NCI-H446 (cell line): ENCODE measurements around the gene KREMEN1.
"Not testable (repeated sequence)": the region's sequence is repeated elsewhere in the genome, so short reads cannot be mapped to it uniquely, and the experiment has no call there.

Source experiments
- DNase-seq, 2 experiments: peaks; one replicate each; lab custom pipeline; 2025; lab: John Stamatoyannopoulos, UW

KREMEN1 gene, protein sequence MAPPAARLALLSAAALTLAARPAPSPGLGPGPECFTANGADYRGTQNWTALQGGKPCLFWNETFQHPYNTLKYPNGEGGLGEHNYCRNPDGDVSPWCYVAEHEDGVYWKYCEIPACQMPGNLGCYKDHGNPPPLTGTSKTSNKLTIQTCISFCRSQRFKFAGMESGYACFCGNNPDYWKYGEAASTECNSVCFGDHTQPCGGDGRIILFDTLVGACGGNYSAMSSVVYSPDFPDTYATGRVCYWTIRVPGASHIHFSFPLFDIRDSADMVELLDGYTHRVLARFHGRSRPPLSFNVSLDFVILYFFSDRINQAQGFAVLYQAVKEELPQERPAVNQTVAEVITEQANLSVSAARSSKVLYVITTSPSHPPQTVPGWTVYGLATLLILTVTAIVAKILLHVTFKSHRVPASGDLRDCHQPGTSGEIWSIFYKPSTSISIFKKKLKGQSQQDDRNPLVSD

DNA sequence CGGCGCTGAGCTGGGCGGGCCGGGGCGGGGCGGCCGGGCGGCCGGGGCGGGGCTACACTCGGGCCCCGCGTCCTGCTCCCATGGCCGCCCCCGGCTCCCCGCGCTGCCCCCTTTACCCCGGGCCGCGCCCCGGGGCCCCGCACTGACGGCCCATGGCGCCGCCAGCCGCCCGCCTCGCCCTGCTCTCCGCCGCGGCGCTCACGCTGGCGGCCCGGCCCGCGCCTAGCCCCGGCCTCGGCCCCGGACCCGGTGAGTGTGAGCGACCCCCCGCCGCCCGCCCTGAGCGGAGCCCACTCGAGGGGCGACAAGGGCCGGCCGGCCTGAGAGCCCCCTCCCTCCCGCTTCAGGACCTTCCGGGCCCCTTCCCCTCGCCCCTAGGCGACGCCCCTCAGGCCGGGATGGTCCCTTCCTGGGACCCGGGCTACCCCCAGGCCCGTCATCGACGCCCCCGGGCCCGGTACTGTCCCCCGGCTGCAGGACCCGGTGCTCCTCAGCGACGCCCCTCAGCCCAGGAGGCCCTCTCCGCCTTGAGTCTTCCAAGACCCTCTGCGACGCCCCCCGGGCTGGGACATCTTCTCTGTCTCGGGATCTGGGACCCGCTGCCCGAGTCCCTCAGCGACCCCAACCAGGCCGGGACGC, at the start of gene KREMEN1:
Gene KREMEN1, plus strand, starts transcription at position 57 of the 639 bp plus-strand sequence. Its CDS starts 96 bp downstream, at position 153.
- no peak for DNase-seq

DNA sequence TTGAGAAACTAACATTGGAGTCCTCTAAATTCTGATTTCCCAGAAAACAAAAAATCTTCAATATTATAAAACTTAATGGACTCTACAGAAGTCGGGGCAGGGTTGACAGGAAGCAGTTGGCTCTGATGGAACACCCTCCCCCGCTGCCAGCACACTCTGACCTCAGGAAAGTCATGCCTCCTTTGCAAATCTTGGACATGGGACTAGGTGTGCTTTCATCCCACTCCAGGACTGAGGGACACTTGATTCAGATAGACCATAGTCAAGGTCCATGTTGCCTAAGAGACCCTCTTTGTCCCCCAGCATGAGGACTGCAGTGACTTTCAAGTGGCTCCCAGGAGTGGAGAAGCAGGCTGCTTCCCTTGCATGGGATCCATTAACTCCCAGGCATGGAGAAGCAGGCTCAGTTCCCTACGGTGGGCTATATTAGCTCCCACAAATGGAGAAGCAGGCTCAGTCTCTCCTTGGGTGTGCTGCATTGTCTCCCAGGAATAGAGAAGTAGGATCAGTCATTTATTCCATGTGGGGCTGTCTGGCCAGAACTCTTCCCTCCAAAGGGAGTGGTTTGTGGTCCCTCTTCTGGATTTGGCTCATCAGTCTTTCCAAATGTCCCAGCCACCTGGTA, 49.6 kb upstream of the KREMEN1 start:
- no peak for DNase-seq

DNA sequence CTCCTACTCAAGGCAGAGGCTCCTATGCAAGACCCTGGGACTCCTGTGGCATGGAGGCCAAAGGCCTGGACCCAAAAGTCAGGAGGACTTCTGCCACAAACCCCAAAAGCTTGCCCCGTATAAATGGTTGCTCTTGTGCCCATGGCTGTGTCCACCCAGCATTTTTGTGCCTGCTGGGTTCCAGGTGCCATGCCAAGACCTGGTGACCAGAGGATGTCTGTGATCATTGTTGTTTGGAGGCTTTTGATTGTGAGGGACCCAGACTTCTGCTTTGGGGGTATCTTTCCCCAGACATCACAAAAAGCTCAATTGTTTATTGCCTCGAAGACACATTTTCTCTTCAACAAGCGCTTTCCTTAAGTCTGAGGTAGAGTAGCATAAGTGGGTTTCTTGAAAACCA, 46.3 kb upstream of the KREMEN1 start:
- no peak for DNase-seq

DNA sequence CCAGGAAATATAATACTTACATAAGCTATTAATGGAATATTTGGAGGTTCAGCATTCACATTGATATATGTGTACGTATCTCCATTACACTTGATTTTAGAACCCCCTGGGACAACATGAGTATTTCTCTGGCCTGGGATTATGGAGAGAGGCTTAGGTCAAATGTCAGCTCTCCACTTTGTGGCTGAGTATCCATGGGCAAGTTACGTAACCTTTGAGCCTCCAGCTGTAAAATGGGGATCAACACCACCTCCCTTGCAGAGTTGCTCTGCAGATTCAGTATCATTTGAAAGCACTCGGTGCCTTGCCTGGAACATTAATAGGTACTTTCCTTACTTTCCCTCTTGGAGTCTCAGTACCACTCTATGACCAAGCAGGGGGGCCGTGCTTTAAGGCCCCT, 44.4 kb upstream of the KREMEN1 start:
- no peak for DNase-seq

DNA sequence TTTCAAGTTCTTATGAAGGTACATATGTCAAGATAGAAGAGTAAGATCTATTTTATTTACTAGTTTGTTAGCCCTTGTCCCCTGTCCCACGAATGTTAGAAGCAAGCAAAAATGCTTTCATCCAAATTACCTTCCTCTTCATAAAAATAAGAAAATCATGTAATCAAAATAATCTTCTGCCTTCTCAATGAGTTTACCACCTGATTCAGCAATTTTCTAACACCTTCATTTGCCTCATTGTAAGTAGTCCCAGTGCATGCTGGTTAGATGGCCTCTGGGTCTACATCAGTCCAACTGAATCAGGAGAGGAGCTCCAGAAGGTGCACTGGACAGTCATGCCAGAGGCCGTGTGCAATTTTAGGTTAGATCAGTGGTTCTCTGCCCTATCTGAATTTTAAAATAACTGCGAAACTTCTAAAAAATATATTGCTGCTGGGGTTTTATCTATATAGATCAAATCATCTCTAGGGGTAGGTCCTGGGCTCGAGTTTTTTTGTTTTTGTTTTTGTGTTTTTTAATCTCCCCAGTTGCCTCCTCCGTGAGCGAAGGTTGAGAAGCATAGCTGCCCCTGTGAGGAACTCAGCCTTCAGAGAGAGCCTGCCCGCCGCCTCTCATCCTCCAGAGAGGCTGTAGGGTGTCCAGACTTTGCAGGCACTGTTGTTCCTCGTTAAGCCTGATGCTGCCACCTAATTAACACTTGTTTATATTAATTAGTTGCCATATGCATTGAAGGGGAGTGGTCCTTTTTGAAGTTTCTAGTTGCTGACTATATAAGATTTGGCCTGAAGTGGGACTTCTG, 43.4 kb upstream of the KREMEN1 start:
- no peak for DNase-seq

DNA sequence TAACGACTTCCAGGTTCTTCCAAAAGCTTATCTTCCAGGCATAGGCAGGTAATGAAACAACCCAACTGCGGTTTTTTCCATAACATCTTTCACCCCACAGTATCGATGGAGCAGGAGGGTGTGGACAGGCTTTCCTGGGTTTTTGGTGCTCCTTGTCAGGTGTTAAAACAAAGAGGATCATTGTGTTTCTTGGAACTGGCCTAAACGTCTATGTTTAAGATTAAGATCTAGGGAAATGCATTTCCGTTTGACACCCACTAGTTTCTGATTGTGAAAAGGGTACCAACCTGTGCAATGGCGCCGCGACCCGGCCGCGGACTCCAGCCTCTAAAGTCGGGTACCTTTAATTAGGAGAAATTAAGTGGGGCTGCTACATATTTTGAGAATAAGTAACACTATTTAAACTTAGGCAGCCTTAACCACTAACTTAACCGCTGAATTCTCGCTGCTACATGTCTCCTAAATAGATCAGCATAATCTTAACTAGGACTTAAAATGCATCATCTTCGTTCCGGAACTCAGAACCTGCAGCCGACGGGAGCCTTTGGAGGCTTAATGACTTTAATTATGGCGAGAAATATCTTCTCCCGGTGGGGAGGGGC, 42.7 kb upstream of the KREMEN1 start:
- peak in 1 of 2 experiments; percentile 30 for DNase-seq

DNA sequence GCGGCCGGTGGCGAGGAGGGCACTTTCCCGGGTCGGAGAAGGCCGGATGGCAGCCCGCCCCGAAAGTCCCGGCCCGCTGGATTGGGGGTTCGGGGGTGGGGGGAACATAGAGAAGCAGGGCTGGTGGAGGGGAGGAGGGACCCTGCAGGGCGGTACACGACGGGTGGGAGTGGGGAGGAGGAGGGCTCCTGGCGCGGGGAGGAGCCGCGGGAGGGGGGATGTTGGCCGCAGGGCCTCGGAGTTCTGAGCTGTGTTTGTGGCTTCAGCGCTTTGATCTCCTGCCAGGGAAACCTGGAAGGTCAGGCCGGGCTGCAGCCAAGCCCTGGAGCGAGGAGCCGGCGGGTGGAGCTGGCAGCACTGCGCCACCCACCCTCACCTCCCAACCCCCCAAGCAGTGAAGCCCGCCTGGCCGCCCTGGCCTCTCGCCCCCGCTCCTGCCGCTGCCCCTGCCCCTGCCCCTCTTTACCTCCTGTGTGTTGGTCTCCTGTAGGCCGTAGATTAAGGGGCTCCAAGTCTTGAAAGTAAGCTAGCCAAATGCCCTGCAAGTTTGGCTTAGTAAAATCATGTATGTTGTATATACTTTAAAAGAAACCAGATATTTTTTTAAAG, 42.1 kb upstream of the KREMEN1 start:
- DNase-seq, result peak in 1 of 2 experiments; percentile 72

DNA sequence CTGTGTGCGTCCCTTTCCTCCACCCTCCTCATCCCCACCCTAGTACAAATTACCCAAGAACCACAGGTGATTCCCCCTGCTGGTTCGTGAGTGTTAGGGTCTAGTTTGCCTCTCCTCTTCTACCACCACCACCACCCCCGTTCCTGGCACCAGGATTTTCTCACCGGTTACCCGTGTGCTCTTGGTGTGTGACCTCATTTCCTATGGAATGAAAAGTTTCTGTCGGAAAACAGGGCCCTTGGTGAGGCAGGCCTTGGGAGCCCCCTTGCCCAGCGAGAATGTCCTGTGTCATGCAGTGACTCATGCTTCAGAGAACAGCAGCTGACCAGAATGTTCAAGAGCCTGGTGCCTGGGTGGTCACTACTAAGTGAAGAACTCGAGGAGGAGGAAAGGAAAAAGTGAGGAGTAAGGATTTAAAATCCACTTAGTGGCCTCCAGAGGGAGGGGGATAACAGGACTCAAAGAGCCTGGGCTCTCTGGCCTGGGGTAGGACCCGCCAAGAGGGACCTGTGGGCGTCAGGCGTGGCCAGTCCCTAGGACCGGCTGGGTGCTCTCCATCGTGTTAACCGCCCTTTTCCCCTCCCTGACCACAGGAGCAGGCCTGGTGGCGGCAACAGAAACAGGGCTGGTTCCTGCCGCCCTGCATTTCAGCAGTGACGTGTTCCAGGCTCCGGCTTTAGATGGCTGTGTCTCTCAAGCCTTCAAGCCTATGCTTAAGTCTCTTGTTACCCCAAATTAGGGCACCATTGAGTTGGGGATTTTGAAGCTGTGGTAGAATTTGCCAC, 41.4 kb upstream of the KREMEN1 start:
- DNase-seq, result no peak

DNA sequence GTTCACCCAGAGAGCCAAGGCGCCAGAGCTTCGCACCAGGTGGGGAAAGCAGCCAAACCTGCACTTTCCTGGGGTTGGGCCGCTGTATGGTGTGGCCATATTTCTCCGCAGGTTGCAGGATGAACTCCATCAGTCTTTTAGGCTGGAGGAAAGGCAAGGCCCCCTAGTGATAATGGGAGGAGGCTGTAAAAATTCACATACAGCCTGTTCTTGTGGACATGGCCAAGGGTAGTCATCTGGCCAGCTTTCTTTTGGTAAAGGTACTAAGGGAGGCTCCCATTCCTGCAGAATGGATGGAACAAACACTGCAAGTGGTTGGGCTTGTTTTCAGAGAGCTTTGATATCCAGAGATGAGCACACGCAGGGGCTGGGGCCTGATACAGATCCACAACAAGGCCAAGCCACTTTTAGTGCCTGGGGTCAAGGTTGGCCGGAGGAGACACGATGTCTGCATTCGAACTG, 40.8 kb upstream of the KREMEN1 start:
- no peak for DNase-seq

DNA sequence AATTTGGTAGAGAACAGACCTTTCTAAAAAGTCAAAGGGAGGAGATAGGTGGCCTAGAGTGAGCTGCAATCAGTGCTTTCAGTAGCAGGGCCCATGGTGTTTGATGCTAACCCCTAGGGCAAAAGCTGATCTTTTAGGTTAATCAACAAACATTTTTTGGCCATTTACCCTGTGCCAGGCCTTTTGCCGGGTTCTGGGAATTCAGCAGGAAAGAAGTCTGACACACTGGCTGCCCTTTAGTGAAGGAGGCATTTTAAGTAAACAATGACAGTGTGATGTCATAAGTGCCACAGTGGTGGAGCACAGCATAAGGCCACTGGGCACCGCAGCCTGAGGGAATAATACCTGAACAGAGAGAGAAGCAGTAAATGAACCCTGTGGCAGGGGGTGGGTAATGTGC, 40.3 kb upstream of the KREMEN1 start:
- no peak for DNase-seq

DNA sequence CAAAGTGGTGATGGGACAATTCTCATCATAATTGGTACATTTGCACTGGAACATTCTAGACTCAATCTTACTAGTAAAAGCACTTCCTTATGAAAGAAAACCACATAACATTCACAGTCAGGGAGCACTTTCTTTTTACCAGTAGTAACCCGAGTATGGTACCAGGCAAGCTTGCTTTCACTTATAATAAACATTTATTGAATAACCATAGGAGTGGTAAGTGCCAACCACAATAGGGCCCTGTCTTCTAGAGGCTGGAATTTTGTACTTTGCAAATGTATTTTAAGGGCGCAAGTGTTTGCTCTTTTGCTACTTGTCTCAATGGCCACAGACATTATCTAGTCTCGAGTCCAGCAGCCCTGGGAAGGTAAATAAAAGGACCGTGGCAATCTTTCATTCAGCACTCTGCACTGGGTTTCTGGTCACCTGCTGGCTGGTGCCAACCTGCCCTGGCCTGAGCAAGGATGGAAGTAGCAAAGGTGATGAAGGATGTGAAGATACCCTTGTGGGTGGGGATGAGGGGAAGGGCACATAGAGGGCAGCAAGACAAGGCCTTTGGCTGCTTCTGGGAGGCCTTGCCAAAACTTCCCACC, 35.4 kb upstream of the KREMEN1 start:
- DNase-seq, result no peak

DNA sequence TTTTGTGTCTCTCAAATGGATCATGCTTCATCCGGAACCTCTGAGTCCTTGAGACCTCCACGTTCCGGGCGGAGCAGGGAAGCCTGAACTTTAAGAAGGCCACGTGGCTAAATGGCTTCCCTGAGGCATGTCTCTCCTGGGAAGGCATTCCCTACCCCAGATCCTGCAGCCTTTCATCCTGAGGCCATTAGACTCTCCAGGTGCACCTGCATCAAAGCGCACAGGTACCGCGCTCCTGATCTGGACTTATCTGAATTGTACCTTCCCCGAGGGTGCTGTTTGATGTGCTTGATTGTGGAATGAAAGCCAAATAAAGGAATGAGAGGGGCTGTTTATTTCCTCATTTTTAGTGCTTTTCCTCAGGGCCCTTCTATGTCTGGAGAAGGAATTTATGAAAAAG, 33.7 kb upstream of the KREMEN1 start:
- no peak for DNase-seq

DNA sequence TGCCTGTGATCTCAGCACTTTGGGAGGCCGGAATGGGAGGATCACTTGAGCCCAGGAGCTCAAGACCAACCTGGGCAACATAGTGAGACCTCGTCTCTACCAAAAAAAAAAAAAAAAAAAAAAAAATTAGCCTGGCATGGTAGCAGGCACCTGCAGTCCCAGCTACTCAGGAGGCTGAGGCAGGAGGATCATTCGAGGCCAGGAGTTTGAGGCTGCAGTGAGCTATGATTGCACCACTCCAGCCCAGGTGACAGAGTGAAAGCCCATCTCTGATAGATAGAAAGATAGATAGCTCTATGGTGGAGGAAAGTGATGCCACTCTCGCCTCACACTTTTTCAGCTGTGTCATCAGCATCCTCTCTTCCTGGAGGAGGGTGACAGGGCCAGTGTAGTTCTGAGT, 33.2 kb upstream of the KREMEN1 start:
- DNase-seq, result not testable (repeated sequence)

DNA sequence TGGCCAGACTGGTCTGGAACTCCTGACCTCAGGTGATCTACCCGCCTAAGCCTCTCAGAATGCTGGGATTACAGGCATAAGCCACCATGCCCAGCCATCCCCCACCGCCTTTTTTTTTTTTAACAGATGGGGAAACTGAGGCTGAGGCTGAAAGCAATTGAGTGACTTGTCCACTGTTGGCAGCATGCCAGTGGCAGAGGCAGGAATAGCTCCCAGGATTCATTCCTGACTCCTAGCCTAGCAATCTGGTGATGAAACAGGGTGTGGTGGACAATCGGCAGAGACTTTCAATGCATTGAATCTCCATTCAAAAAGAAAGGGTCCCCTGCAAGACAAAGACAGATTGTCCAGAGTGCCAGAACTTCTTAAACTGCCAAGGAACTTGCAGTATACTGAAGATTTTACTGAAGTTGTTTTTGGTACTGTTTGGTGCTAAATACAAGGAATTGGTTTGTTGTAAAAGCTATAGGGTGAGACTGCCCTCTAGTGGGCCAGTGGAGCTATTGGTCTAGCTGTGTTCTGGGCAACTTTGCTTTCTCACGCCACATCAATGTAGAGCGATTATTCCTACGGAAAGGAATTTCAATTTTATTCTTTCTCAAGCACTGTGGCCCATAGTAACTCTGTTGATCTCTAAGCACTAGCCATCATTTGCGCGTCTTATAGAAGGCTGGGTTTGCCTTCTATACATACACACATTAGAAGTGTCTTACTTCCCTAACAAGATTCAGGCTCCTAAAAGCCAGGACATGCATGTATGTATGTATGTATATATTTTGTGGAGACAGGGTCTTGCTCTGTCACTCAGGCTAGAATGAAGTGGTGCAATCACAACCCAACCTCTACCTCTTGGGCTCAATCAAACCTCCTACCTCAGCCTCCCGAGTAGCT, 32.2 kb upstream of the KREMEN1 start:
- DNase-seq, result peak; percentile 74 to 80

DNA sequence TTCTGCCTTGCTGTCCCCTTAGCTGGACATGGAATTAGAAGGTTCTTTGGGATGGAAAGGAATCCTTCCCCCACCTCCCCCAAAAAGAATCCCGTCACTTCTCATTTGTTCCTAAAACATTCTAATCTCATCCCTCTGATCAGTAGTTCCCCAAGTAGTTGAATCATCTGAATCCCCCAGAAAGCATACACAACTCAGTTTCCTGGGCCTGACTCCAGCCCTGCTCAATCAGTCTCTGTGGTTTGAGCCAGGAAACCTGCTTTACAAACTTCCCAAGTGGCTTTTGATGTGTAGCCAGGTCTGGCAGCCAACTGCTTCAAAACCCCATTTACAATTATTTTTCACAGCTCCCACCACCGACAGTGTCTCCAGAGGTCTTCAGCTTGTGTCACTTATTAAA, 31.4 kb upstream of the KREMEN1 start:
- DNase-seq, result peak; percentile 60 to 77

DNA sequence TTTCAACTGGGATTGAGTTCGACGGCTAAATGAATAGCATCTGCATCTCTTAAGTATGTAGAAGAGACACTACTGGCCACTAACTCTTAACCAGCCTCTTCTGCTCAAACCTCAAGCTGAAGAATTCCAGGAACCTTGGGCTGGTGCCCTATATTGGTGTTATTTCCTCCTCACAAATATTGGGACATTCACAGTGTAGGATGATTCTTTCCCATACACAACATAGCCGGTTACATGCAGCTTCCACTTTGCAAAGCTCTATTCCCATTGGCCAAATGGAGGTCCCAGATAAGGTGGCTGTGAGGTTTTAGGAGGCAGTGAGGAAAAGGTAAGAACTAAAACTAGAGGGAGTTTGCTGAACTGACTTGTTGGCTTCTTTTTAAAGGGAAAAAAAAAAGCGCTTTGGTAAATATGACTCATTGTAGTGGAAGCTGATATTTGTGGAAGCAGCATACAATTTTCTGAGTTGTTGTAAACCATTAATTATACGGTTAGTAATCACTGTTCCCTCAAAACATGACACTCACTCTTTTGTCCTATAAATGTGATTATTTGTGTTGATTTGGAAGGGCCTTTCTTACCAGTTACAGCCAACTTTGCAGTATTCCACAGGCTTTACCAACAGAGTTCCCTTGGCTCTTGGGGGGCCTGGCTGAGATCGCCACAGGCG, 28.8 kb upstream of the KREMEN1 start:
- no peak for DNase-seq

DNA sequence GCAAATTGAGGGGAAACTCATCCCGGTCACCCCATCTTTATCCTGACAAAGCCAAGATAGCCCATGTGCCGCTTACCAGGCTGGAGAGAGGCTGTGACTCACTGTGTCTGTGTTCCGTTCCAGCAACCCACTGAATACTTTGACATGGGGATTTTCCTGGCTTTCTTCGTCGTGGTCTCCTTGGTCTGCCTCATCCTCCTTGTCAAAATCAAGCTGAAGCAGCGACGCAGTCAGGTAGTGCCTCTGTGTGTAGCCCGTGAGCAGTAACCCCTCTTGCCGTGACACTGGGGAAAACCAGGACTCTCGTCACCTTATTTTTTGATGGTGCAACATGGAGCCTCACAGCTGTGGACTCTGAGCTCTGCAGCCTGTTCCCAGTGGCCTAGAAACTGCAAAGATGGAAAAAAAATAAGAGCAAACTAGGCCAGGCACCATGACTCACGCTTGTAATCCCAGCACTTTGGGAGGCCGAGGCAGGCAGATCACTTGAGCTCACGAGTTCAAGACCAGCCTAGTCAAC, 28.1 kb upstream of the KREMEN1 start:
- no peak for DNase-seq
